B cell (primary cell): ENCODE measurements around the gene CAMK2B. TPM values are rescaled to one million over a fixed set of nuclear protein-coding genes. Genes with fewer than 3 reads are reported as not detected.

Experiments
- ATAC-seq: fragments of 200-7000 bp; cut with Tn5 transposase; one replicate; pipeline ENCODE4 v1.10.0; 2021; ENCODE audit warnings: low read depth, mild to moderate bottlenecking, moderate number of reproducible peaks, moderate library complexity
- CTCF ChIA-PET: fragments of 350-600 bp; sonication (Branson Sonifier 250); formaldehyde crosslinking; loops from one replicate; lab custom pipeline; 2021; ENCODE audit warnings: antibody characterized with exemption, inconsistent platforms; lab: Charles Lee
- POLR2A ChIA-PET: fragments of 350-600 bp; sonication (Branson Sonifier 250); formaldehyde crosslinking; loops from one replicate; lab custom pipeline; 2021; ENCODE audit warnings: antibody characterized with exemption; lab: Charles Lee
- DNase-seq: peaks from one replicate; pipeline ENCODE4 v3.0.0; 2013
- H2AFZ ChIP-seq: 2 replicates; pipeline ENCODE4 v1.6.1; 2012; ENCODE audit warnings: mild to moderate bottlenecking, low read depth, low read length; ENCODE audit not compliant: insufficient read depth, poor library complexity, severe bottlenecking
- H3K27ac ChIP-seq, 2 donors: 1 replicate in 1 of 2; 2 replicates in 1 of 2; pipeline ENCODE4 v1.5.1; 2012 to 2013; ENCODE audit warnings: low read length in 2 of 2, mild to moderate bottlenecking in 2 of 2, moderate library complexity in 1 of 2
- H3K27me3 ChIP-seq, 4 experiments: fragments of 200-600 bp in 1 of 4; sonication (generic) in 1 of 4; replicated peaks in 1 of 4; 1 replicate in 2 of 4; 2 replicates in 2 of 4; pipeline versions ENCODE4 v1.6.1 to v1.7.0; 2013 to 2016; ENCODE audit warnings: low read length in 3 of 4, mild to moderate bottlenecking in 2 of 4, mixed read lengths in 1 of 4, moderate library complexity in 1 of 4; ENCODE audit not compliant: insufficient read depth in 4 of 4, control insufficient read depth in 3 of 4; ENCODE audit errors: control extremely low read depth in 1 of 4
- H3K36me3 ChIP-seq, 2 experiments: replicated peaks in 1 of 2; 1 replicate in 1 of 2; 2 replicates in 1 of 2; pipeline versions ENCODE4 v1.6.1 to v1.7.1; 2013; ENCODE audit warnings: low read length in 1 of 2; ENCODE audit not compliant: insufficient read depth in 2 of 2, control insufficient read depth in 1 of 2; ENCODE audit errors: control extremely low read depth in 1 of 2, extremely low read depth in 1 of 2
- H3K4me1 ChIP-seq, 2 donors: fragments of 200-600 bp in 1 of 2; sonication (generic) in 1 of 2; 1 replicate in 1 of 2; 2 replicates in 1 of 2; pipeline versions ENCODE4 v1.5.1 to v1.6.1; 2013 to 2017; ENCODE audit warnings: low read length in 2 of 2; ENCODE audit not compliant: control insufficient read depth in 2 of 2, insufficient read depth in 2 of 2
- H3K4me2 ChIP-seq: replicated peaks from 2 replicates; pipeline ENCODE3; 2012; ENCODE audit warnings: mild to moderate bottlenecking, low read depth, low read length; ENCODE audit not compliant: poor library complexity, severe bottlenecking
- H3K4me3 ChIP-seq, 5 experiments: fragments of 200-600 bp in 1 of 5; sonication (generic) in 1 of 5; 1 replicate in 3 of 5; 2 replicates in 2 of 5; pipeline versions ENCODE4 v1.5.1 to v1.7.0; 2011 to 2016; ENCODE audit warnings: low read length in 4 of 5, mild to moderate bottlenecking in 4 of 5, low read depth in 2 of 5, control low read depth in 1 of 5, moderate library complexity in 1 of 5; ENCODE audit not compliant: insufficient read depth in 1 of 5; ENCODE audit errors: control extremely low read depth in 1 of 5, extremely low read depth in 1 of 5
- H3K79me2 ChIP-seq: fragments of 200-600 bp; sonication (generic); one replicate; pipeline ENCODE4 v1.6.0; 2016; ENCODE audit warnings: low read length; ENCODE audit not compliant: control insufficient read depth, insufficient read depth
- H3K9ac ChIP-seq: fragments of 200-600 bp; sonication (generic); 2 replicates; pipeline ENCODE4 v1.6.1; 2017; ENCODE audit warnings: mild to moderate bottlenecking, low read length, moderate library complexity
- H3K9me3 ChIP-seq, 3 donors: one replicate each; pipeline versions ENCODE4 v1.6.1 to v1.7.1; 2013; ENCODE audit warnings: low read length in 2 of 3; ENCODE audit not compliant: control insufficient read depth in 2 of 3, insufficient read depth in 1 of 3; ENCODE audit errors: control extremely low read depth in 1 of 3
- H4K20me1 ChIP-seq: 2 replicates; pipeline ENCODE4 v1.6.0; 2012; ENCODE audit warnings: mild to moderate bottlenecking, low read length; ENCODE audit not compliant: insufficient read depth, control insufficient read depth, poor library complexity, severe bottlenecking
- H3K27ac Mint-ChIP-seq: one replicate; pipeline ENCODE4 v1.8.0; 2021; ENCODE audit warnings: mixed read lengths
- H3K27me3 Mint-ChIP-seq: one replicate; pipeline ENCODE4 v1.8.0; 2021; ENCODE audit warnings: mixed read lengths
- H3K4me1 Mint-ChIP-seq: one replicate; pipeline ENCODE4 v1.8.0; 2021; ENCODE audit warnings: mixed read lengths
- H3K4me3 Mint-ChIP-seq: one replicate; pipeline ENCODE4 v1.8.0; 2021; ENCODE audit warnings: mixed read lengths
- H3K9me3 Mint-ChIP-seq: one replicate; pipeline ENCODE4 v1.8.0; 2022; ENCODE audit warnings: mixed read lengths; ENCODE audit not compliant: insufficient read depth
- EZH2 ChIP-seq: IDR thresholded peaks from 2 replicates; pipeline ENCODE4 v1.6.1; 2012; ENCODE audit warnings: borderline replicate concordance, low read depth, mild to moderate bottlenecking, moderate library complexity, low read length; ENCODE audit not compliant: insufficient read depth, poor library complexity, severe bottlenecking
- WGBS: methylation state at CpG from one replicate; pipeline ENCODE4 v1.1.5; 2013; ENCODE audit warnings: missing lambda C conversion rate; ENCODE audit not compliant: insufficient coverage; 5-methylcytosine and 5-hydroxymethylcytosine counted together
- intact Hi-C: fragments of 100-400 bp; cut with micrococcal nuclease; formaldehyde crosslinking; loops from one replicate; pipeline ENCODE4 v1.10.0; 2022
- polyA plus RNA-seq: library from polyadenylated mRNA; depleted of rRNA; stranded (reverse); fragments of >200 nt; gene quantifications from 2 replicates; pipeline ENCODE4 v1.2.3, GENCODE V29; 2012
- total RNA-seq, 2 donors: library from RNA; stranded (reverse); fragments of 120-200 nt in 1 of 2; gene quantifications; 1 replicate in 1 of 2; 2 replicates in 1 of 2; pipeline versions ENCODE4 v1.2.3 to v1.2.4, GENCODE V29; 2013 to 2022
- TF ChIP-seq, protein P1 (sequence below): fragments of 200-600 bp; IDR thresholded peaks from one replicate; pipeline ENCODE4 v1.8.0; 2022; ENCODE audit warnings: antibody characterized with exemption, mild to moderate bottlenecking

The CAMK2B gene
- total and polyA plus RNA-seq, 2 donors (not counting 1 experiment from before 2014, with no cell fraction given) = 0.42 TPM; not detected in 1

DNA sequence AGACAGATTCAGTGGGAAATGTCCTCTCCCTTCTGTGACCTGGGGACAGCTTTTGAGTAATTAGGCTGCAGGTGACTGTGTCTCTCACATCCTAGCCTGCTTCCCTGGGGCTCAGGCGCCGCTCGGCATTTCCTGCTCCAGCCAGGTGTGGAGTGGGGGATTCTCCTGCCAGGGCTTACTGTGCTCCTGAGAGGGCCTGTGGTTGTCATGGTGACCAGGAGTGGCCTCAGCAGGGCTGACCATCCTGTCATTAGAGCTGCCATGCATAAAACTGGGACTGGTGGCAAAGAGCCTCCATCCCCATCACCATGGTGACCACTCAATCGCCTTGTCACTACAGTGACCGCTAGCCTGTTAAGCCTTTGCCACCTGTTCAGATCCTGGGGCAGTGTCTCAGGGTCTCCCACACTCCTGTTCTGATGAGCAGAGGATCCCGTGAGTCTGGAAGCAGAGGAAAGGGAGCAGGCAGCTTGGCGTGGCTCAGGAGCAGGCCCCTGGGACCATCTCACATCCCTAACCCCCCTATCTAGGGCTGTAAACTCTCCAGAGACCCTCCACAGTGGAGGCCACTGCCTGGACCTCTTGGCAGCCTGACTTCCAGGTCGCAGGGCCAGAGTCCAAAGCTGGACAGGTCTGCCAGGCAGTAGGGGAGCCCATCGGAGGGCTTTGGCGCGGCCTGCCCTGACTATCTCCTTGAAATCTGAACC is 136.0 kb downstream of the CAMK2B start, which contains the start of gene GCK:
TSS of gene GCK (minus strand) at position 154 of the 707 bp plus-strand sequence. CDS start 486 bp downstream, outside the sequence.
- H3K9me3 Mint-ChIP-seq = no peaks in the 10 kb centered on the region
- intact Hi-C loops = no loop called here
- H3K4me1 Mint-ChIP-seq = no peaks in the 10 kb centered on the region
- Histone ChIP-seq H3K9me3 (no peaks in the 10 kb centered on the region), H3K27ac (no peak within 1 kb of the TSS), H3K4me3 (no peak within 1 kb of the TSS), H3K79me2 (no peaks in the 10 kb centered on the region), H3K4me2 (no peak within 1 kb of the TSS), H4K20me1 (no peaks in the 10 kb centered on the region), H2AFZ (no peak within 1 kb of the TSS), H3K27me3 (no peaks in the 10 kb centered on the region), H3K9ac (no peak within 1 kb of the TSS), H3K36me3 (no peaks in the 10 kb centered on the region), H3K4me1 (no peaks in the 10 kb centered on the region)
- DNase-seq (no peak), ATAC-seq (no peak)
- H3K27ac Mint-ChIP-seq = no peak within 1 kb of the TSS
- H3K4me3 Mint-ChIP-seq = no peak within 1 kb of the TSS
- 83% methylated on average over 11 of the region's 11 CpGs for WGBS
- TF ChIP-seq EZH2 = no peak
- TF ChIP-seq, protein P1, sequence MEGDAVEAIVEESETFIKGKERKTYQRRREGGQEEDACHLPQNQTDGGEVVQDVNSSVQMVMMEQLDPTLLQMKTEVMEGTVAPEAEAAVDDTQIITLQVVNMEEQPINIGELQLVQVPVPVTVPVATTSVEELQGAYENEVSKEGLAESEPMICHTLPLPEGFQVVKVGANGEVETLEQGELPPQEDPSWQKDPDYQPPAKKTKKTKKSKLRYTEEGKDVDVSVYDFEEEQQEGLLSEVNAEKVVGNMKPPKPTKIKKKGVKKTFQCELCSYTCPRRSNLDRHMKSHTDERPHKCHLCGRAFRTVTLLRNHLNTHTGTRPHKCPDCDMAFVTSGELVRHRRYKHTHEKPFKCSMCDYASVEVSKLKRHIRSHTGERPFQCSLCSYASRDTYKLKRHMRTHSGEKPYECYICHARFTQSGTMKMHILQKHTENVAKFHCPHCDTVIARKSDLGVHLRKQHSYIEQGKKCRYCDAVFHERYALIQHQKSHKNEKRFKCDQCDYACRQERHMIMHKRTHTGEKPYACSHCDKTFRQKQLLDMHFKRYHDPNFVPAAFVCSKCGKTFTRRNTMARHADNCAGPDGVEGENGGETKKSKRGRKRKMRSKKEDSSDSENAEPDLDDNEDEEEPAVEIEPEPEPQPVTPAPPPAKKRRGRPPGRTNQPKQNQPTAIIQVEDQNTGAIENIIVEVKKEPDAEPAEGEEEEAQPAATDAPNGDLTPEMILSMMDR = no peak
- CTCF ChIA-PET = no interaction called here
- POLR2A ChIA-PET = no interaction called here
- H3K27me3 Mint-ChIP-seq = peaks cover 11% of the 10 kb centered on the region

DNA sequence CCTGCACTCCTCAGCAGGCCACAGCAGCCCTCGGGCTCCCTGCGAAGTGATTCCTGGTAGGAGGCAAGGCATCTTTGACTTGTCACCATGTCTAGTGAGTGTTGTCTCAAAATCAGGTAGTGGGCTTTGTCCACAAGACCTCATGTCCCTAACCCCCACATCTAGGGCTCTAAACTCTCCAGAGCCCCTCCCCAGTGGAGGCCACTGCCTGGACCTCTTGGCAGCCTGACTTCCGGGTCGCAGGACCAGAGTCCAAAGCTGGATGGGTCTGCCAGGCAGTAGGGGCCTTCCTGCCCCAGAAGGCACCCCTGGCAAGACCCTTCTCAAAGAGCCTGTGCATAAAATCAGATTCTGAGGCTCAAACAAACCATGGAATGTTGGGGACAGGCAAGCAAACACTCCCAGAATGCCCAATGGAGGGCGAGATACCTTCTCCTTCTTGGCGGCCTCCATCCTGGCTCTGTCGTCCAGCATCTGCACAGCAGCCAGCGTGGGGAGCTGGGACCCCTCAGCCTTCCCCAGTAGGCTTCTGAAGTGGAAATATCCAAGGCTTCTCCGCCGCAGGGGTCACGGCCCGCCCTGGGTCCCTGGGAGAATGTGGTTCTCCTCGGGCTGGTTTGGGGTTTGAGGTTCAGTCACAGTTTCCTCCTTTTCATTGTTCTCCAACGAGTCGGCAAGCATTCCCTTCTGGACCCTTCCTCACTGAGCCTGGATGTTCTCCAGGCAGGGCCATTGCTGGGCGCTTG is 136.7 kb downstream of the CAMK2B start:
- H3K4me3 Mint-ChIP-seq = no peak overlapping the region
- no peak for ATAC-seq
- Histone ChIP-seq H3K27me3 (no peaks in the 10 kb centered on the region), H3K79me2 (no peaks in the 10 kb centered on the region), H3K4me2 (no peak overlapping the region), H3K9ac (no peak overlapping the region), H3K4me1 (no peaks in the 10 kb centered on the region), H2AFZ (no peak overlapping the region), H3K9me3 (no peaks in the 10 kb centered on the region), H3K36me3 (no peaks in the 10 kb centered on the region), H3K27ac (no peak overlapping the region), H3K4me3 (no peak overlapping the region), H4K20me1 (no peaks in the 10 kb centered on the region)
- H3K4me1 Mint-ChIP-seq = no peaks in the 10 kb centered on the region
- intact Hi-C loops = no loop called here
- POLR2A ChIA-PET = no interaction called here
- no peak for TF ChIP-seq EZH2
- TF ChIP-seq, protein P1 = no peak
- CTCF ChIA-PET = no interaction called here
- H3K9me3 Mint-ChIP-seq = no peaks in the 10 kb centered on the region
- 83% methylated on average over 12 of the region's 16 CpGs for WGBS
- no peak for DNase-seq
- H3K27me3 Mint-ChIP-seq = peaks cover 11% of the 10 kb centered on the region
- H3K27ac Mint-ChIP-seq = no peak overlapping the region
